NCI-H2196 (cell line): ENCODE results near the gene SMARCB1.

Experiments
- DNase-seq: peaks from one replicate; lab custom pipeline; 2025; ENCODE audit not compliant: unreplicated experiment; lab: John Stamatoyannopoulos, UW

The SMARCB1 gene

GRCh38 chr22:23828800-23829680, 42.3 kb downstream of the SMARCB1 start:
- DNase-seq, result no peak

- no peak for DNase-seq
These were observed 43.1 kb downstream of the SMARCB1 start for GRCh38 chr22:23829845-23830372.

GRCh38 chr22:23831261-23831660, 44.5 kb downstream of the SMARCB1 start:
- no peak for DNase-seq

GRCh38 chr22:23831781-23832180, 45.0 kb downstream of the SMARCB1 start:
- DNase-seq, result no peak

GRCh38 chr22:23832226-23833016, 45.7 kb downstream of the SMARCB1 start:
- no peak for DNase-seq

- DNase-seq, result no peak
These were observed 46.4 kb downstream of the SMARCB1 start for GRCh38 chr22:23833017-23833751.

GRCh38 chr22:23833911-23834317, 47.1 kb downstream of the SMARCB1 start:
- no peak for DNase-seq

GRCh38 chr22:23834406-23834792, 47.6 kb downstream of the SMARCB1 start:
- no peak for DNase-seq

GRCh38 chr22:23834793-23835483, 48.2 kb downstream of the SMARCB1 start:
- no peak for DNase-seq

- no peak for DNase-seq
These were observed 48.8 kb downstream of the SMARCB1 start for GRCh38 chr22:23835484-23836144.

- DNase-seq, result no peak
These were observed 49.5 kb downstream of the SMARCB1 start for GRCh38 chr22:23836281-23836680.

- no peak for DNase-seq
These were observed 50.1 kb downstream of the SMARCB1 start for GRCh38 chr22:23836692-23837495.

GRCh38 chr22:23837496-23837859, 50.7 kb downstream of the SMARCB1 start:
- DNase-seq, result no peak

GRCh38 chr22:23837911-23838680, 51.3 kb downstream of the SMARCB1 start:
- DNase-seq, result no peak

GRCh38 chr22:23838681-23839468, 52.1 kb downstream of the SMARCB1 start, which contains the start of gene DERL3:
TSS of gene DERL3 (minus strand) at chr22:23839006. CDS start at chr22:23838987, 19 bp downstream.
- peak; percentile 90 for DNase-seq

GRCh38 chr22:23840026-23840425, 53.3 kb downstream of the SMARCB1 start:
- DNase-seq, result no peak

- DNase-seq, result no peak
These were observed 54.5 kb downstream of the SMARCB1 start for GRCh38 chr22:23841292-23841691.
